Kidney tubule cell (primary cell): Measurements from ENCODE around the gene FBXL19.
A peak's percentile ranks its signal among the peaks of the same experiment; 100 is the strongest.

ENCODE experiments used
- DNase-seq: peaks from one replicate; pipeline ENCODE4 v3.0.0-alpha.2; 2018; ENCODE audit warnings: low spot score

The FBXL19 gene

DNA sequence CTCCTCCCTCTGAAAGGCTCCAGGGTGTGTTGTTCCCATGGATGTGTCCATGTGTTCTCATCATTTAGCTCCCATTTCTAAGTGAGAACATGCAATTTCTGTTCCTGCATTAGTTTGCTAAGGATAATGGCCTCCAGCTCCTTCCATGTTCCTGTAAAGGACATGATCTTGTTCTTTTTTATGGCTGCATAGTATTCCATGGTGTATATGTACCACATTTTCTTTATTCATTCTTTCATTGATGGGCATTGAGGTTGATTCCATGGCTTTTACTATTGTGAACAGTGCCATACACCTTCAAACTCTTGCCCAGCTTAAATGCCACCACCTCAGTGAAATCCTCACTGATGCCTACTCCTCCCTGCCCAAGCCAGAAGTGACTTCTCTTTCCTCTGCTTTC is 21.0 kb downstream of the FBXL19 start:
- no peak for DNase-seq

GRCh38 chr16:30946671-30947540 is 23.5 kb downstream of the FBXL19 start:
- DNase-seq: no peak

- no peak for DNase-seq
Measured at GRCh38 chr16:30947541-30947858, 24.1 kb downstream of the FBXL19 start.

DNA sequence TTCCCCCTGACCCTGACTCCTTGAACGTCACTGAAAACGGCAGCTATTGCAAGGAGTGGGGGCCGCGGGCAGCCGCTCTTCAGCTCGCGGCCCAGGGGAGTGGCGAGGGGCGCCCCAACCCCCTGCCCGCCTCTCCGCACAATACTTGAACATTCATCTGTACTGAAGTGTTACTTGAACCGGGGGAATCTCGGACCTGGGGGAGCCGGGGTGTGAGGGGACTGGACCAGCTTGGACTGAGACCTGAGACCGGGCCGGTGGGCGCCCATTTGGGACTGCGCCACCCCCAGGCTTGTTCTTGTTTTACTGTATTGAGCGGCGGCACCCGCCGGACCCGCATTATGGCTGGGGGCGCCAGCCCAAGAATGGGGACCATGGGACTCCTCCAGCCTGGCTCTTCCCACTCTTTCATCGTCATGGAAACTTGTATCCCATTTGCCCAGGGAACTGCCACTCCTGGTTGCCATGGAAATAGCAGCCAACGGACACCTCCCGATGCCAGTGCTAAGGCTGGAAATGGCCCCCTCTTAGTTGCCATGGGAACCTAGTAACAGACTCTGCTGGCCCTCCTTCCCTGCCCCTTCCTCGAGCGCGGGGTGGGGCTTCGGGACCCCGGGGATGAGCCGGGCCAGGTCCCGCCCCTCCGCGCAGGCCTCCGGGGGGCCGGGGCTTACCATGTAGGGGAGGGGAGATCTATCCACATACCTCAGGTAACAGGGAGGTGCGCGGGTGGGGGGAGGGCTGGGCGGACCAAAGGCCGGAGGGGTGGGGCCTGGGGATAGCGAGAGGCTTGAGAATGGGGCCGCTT is 24.7 kb downstream of the FBXL19 start:
- DNase-seq: peak; percentile 94

GRCh38 chr16:30948667-30949649 is 25.6 kb downstream of the FBXL19 start, which contains the start of gene ORAI3:
ORAI3 (plus strand) TSS chr16:30949068; CDS start chr16:30949290, 222 bp downstream.
- DNase-seq: peak; percentile 73

DNA sequence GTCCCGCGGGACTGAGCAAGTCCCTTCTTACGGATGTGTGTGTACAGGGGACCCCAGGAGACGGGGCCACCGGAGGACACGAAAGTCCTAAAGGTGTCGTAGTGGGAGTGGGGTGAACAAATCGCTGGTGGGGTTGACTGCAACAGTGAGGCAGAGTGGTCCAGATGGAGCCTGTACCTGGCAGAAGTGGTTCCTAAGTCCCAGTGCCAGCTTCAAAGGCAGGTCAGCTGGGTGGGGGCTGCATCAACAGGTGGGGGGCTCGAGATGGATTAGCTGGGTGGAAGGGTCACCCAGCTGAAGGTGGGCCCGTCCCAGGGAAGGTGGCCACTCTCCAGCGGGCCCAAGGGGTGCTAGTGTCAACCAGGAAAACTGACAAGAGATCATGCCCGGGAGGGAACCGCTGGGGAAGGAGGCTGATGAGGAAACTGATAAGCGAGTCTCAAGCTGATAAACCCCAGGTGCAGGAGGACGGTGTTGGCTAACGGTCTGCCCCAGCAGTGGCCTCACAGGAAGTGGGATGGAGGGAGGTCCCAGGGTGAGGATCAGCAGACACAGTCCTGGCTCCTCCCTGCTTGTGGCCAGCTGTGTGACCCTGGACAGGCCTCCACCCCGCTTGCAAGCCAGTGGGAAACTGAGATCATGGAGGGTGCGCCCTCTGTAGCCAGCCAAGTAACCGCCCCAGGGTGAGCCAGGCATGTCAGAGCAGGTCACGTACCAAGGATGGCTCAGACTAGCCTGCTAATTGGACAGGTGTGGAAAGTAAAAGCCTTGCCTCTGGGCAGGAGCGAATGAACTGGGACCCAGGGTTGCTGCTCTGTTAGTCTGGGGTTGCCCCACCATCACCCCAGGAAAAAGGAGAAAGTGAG is 26.5 kb downstream of the FBXL19 start:
- peak; percentile 98 for DNase-seq

GRCh38 chr16:30950516-30951065 is 27.2 kb downstream of the FBXL19 start:
- no peak for DNase-seq

- DNase-seq: no peak
Measured at GRCh38 chr16:30951193-30951592, 27.8 kb downstream of the FBXL19 start.

DNA sequence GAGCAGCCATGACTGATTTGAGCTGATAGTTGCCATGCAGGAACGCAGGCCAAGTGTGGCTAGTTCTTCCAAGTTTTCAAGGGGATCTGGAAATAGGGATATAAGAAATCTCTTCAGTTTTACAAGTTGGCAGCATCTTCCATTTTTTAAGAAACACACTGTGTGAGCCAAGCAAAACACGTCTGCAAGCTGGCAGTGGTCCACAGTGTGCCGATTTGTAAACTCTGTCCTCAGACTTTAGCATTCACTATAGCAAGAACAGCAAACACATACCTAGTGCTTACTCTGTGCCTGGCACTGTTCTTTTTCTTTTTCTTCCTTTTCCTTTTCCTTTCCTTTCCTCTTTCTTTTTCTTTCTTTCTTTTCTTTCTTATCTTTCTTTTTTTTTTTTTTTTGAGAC is 28.4 kb downstream of the FBXL19 start:
- DNase-seq: no peak

- no peak for DNase-seq
Measured at GRCh38 chr16:30953111-30953510, 29.7 kb downstream of the FBXL19 start.

DNA sequence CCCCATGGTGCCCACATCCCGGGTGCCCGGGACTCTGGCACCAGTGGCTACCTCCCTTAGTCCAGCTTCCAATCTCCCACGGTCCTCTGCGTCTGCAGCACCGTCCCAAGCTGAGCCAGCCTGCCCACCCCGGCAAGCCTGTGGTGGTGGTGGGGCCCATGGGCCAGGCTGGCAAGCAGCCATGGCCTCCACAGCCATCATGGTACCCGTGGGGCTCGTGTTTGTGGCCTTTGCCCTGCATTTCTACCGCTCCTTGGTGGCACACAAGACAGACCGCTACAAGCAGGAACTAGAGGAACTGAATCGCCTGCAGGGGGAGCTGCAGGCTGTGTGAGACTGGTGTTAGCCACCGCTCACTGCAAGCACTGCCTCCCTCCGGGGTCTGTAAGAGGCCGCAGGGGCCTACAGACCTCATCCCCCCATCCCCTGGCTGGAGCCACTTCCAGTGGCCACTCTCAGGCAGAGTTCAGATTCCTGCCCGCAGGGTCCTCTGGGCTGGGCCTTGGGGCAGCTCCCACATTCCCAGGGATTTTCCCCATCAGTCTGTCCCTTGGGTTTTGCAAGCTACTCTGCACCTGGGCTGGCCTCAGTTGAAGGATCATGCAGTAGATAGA is 30.2 kb downstream of the FBXL19 start:
- peak; percentile 62 for DNase-seq

DNA sequence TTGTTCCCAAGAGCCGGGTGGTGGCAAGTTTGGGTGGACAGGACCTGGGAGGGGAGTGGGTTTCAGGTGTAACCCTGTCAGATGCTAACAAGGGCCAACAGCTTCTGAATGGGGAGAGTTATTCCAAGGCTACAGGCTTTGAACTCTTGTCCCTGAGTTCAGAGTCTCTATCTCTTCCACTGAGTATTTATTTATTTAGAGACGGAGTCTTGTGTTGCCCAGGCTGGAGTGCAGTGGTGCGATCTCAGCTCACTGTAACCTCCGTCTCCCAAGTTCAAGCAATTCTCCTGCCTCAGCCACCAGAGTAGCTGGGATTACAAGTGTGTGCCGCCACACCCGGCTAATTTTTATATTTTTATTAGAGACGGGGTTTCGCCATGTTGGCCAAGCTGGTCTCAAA is 31.6 kb downstream of the FBXL19 start:
- DNase-seq: no peak

DNA sequence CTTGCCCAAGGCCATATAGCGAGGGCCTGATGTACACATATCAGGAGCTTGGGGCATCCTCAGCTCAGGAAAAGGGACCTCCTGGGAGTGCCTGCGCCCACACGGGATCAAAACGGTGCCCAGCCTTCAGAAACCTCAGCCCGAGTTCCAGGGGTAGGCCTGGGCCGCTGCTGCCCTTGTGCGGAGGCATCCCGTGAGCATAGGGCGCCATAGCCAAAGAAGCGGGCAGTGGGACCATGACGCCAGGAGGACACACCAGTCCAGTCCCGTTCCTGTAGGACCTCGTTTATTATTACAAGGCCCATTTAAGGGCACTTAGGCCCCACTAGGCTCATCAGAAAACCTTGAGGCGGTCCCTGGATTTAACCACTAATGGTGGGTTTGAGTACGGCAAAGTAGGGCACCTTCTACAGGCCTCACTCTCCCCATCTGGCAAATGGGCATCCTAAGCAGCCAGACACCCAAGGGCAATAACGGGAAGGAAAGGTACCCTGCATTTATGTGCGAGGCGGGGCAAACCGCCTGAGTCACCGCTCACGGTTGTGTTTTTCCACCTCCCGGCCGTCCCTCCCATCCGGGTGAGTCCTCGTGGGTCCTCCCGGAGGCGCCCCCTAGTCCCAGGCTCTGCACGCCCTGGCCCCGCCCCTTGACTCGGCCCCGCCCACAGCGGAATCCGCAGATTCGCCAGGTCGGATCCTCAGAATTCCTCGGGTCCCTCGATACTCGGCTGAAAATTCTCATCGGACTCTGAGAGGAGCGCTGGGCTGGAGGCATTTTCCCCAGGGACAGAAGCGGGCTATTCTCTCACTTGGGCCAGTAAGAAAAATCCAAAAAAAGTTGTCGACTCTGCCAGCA is 33.5 kb downstream of the FBXL19 start:
- DNase-seq: peak; percentile 93

DNA sequence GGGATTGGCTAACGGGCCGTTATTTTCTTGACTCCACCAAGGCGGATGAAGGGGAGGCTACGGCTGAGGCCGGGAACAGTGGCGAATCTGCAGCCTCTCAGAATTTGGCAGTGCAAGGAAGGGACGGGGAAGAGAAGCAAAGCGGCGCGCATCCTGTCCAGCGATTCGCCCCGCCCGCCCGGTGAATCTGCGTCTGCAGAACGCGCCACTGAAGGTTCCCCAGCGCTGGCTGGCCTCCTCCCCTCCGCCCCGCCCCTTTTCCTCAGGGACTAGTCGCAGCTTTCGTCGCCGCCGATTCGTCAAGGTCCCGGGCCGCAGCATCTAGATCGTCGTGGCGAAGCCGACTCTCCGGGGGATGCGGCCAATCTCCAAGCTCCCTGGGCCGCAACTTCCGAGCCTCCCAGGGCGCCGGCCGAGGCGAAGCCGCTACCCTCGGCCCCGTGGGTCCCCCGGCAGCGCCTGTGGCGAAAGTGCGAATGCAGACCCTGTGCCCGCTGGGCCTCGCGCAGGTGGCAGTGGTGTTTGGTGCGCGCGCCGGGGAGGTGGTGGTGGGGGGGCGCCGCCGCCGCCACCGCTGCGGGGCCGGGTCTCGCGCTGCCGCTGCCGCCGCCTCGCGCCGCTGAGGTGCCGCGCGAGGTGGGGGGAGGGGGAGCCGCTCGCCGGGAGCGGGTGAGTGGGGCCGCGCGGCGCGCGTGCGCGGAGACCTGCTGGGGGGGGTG is 34.2 kb downstream of the FBXL19 start, which contains the start of gene SETD1A:
Gene SETD1A, plus strand, starts transcription at position 299 of the 719 bp plus-strand sequence. CDS start 978 bp downstream, outside the sequence.
- DNase-seq: peak; percentile 94

DNA sequence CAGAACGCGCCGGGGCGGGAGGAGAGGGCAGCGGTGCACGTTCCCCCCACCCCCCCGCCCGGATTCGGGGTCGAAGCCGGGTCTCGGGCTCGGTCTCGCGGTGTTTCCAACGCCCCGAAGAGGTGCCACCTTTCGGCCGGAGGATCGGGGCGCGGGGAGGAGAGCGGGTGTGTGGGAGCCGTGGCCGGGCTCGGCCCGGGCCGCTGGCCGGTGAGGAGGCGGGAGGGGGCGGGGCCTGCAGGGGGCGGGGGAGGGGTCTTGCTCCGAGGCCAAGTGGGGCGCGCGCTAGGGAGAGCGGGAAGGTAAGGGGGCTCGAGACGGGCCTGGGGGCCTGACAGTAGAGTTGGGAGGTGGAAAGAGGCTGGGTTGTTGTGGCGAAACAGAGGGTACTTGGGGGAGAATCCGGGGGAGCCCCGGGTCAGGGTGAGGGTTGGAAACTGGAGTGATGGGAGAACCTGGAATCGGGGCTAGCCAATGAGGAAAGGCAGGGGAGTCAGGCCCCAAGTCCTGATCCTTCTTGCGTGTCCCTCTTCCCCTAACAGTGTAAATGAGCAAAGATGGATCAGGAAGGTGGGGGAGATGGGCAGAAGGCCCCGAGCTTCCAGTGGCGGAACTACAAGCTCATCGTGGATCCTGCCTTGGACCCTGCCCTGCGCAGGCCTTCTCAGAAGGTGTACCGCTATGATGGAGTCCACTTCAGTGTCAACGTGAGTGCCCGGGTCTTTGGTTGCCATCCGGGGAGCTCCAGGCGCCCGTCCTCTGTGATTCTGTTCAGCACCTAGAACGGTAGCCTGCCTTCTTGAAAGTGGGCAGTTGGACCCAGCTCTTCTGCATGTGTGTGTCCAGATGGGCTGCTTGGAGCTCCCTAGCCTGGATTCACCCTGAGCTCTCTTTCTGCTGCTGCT is 35.1 kb downstream of the FBXL19 start:
- DNase-seq: peak; percentile 57

DNA sequence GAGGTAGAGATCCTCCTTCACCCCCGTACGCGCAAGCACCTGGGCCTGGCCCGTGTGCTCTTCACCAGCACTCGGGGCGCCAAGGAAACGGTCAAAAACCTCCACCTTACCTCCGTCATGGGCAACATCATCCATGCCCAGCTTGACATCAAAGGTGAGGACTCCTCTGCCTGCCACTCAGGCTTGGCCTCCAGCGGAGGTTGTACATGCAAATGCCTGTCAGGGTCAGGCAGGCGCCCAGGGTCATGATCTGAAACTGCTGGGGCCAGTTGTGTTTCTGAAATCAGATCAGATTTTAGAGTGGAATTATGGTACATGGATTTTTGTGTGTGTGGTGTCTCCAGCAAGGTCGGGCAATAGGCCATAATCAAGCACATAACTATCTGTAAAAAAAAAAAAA is 38.0 kb downstream of the FBXL19 start:
- DNase-seq: no peak

- no peak for DNase-seq
Measured at GRCh38 chr16:30963925-30964511, 40.6 kb downstream of the FBXL19 start.
